GM21526 (cell line): ENCODE data around the gene POLR3C.
"Not testable (repeated sequence)": the region's sequence is repeated elsewhere in the genome, so short reads cannot be mapped to it uniquely, and the experiment has no call there.

Experiments used
- ATAC-seq: cut with Tn5 transposase; IDR thresholded peaks from one replicate; pipeline ENCODE4 v1.9.1; 2021; ENCODE audit warnings: moderate library complexity; ENCODE audit not compliant: unreplicated experiment, low FRiP score

The POLR3C gene

GRCh38 chr1:145812977-145813810 is 10.8 kb upstream of the POLR3C start:
- not testable (repeated sequence) for ATAC-seq

GRCh38 chr1:145818095-145818494 is 5.9 kb upstream of the POLR3C start:
- ATAC-seq, result not testable (repeated sequence)

GRCh38 chr1:145822779-145823331 is 1.1 kb upstream of the POLR3C start:
- not testable (repeated sequence) for ATAC-seq

GRCh38 chr1:145824499-145824842 is 471 bp downstream of the POLR3C start:
- ATAC-seq, result no peak

GRCh38 chr1:145826030-145826429 is 2.0 kb downstream of the POLR3C start:
- ATAC-seq, result no peak

GRCh38 chr1:145827966-145828365 is 4.0 kb downstream of the POLR3C start:
- ATAC-seq, result no peak

- ATAC-seq, result no peak
Measured at GRCh38 chr1:145828367-145829026, 4.5 kb downstream of the POLR3C start.

GRCh38 chr1:145830810-145831209 is 6.8 kb downstream of the POLR3C start:
- not testable (repeated sequence) for ATAC-seq

- no peak for ATAC-seq
Measured at GRCh38 chr1:145837656-145838055, 13.7 kb downstream of the POLR3C start.

- ATAC-seq, result no peak
Measured at GRCh38 chr1:145843031-145843430, 19.0 kb downstream of the POLR3C start.

GRCh38 chr1:145845144-145845513 is 21.1 kb downstream of the POLR3C start:
- peak; percentile 52 for ATAC-seq

- peak; percentile 40 for ATAC-seq
Measured at GRCh38 chr1:145845514-145846161, 21.6 kb downstream of the POLR3C start, which contains the start of gene NUDT17. TSS of gene NUDT17 (plus strand) at chr1:145845630. CDS start at chr1:145845641, 11 bp downstream.

GRCh38 chr1:145846201-145846612 is 22.2 kb downstream of the POLR3C start:
- no peak for ATAC-seq

- ATAC-seq, result no peak
Measured at GRCh38 chr1:145847827-145848226, 23.8 kb downstream of the POLR3C start.

- no peak for ATAC-seq
Measured at GRCh38 chr1:145849356-145850160, 25.6 kb downstream of the POLR3C start.

- no peak for ATAC-seq
Measured at GRCh38 chr1:145855426-145855948, 31.5 kb downstream of the POLR3C start.

- no peak for ATAC-seq
Measured at GRCh38 chr1:145857170-145857569, 33.2 kb downstream of the POLR3C start.

- ATAC-seq, result peak; percentile 11
Measured at GRCh38 chr1:145858238-145858900, 34.4 kb downstream of the POLR3C start.

GRCh38 chr1:145858901-145859490 is 35.0 kb downstream of the POLR3C start, which contains the start of gene PIAS3:
TSS of gene PIAS3 (minus strand) at chr1:145859081. CDS start at chr1:145858990, 91 bp downstream.
- ATAC-seq, result peak; percentile 83
